OCI-LY3 (cell line): ENCODE measurements around the gene APOC1.

Experiments used
- H2AFZ ChIP-seq: fragments of 200-600, 300-600 bp; shearing (Covaris generic); 2 replicates; pipeline ENCODE4 v1.6.0; 2014; ENCODE audit warnings: antibody characterized with exemption, low read depth, low read length
- H3K27ac ChIP-seq: fragments of 200-600, 300-600 bp; sonication (generic); 2 replicates; pipeline ENCODE4 v1.5.1; 2014; ENCODE audit warnings: mild to moderate bottlenecking, low read length, moderate library complexity, mixed read lengths
- H3K27me3 ChIP-seq: fragments of 200-600, 300-600 bp; sonication (generic); 2 replicates; pipeline ENCODE4 v1.6.1; 2014; ENCODE audit warnings: low read depth, low read length, mixed read lengths
- H3K36me3 ChIP-seq: fragments of 200-600, 300-600 bp; sonication (generic); replicated peaks from 2 replicates; pipeline ENCODE3; 2014; ENCODE audit warnings: low read depth, low read length, mixed read lengths
- H3K4me1 ChIP-seq: fragments of 300-600, 200-600 bp; sonication (generic); 2 replicates; pipeline ENCODE4 v1.6.1; 2014; ENCODE audit warnings: low read length, mixed read lengths
- H3K4me2 ChIP-seq: fragments of 200-600, 300-600 bp; sonication (generic); 2 replicates; pipeline ENCODE4 v1.6.1; 2014; ENCODE audit warnings: low read length, mixed read lengths
- H3K4me3 ChIP-seq: fragments of 300-600, 200-600 bp; sonication (generic); 2 replicates; pipeline ENCODE4 v1.5.1; 2014; ENCODE audit warnings: antibody characterized with exemption, mild to moderate bottlenecking, low read length, moderate library complexity
- H3K79me2 ChIP-seq: fragments of 300-600, 200-600 bp; shearing (Covaris generic); 2 replicates; pipeline ENCODE4 v1.6.1; 2014; ENCODE audit warnings: mild to moderate bottlenecking, low read length, mixed read lengths
- H3K9ac ChIP-seq: fragments of 300-600, 200-600 bp; shearing (Covaris generic); 2 replicates; pipeline ENCODE4 v1.6.0; 2014; ENCODE audit warnings: mild to moderate bottlenecking, low read length, moderate library complexity
- H3K9me3 ChIP-seq: fragments of 200-600, 300-600 bp; shearing (Covaris generic); 2 replicates; pipeline ENCODE4 v1.6.1; 2014; ENCODE audit warnings: low read length, mixed read lengths; ENCODE audit not compliant: insufficient read depth
- H4K20me1 ChIP-seq: fragments of 200-600, 300-600 bp; sonication (generic); 2 replicates; pipeline ENCODE4 v1.6.1; 2016; ENCODE audit warnings: low read length, mixed read lengths; ENCODE audit not compliant: insufficient read depth
- CTCF ChIP-seq: fragments of 200-600, 300-600 bp; sonication (generic); IDR thresholded peaks from 2 replicates; pipeline ENCODE4 v1.5.1; 2014; ENCODE audit warnings: antibody characterized with exemption, low read length, low read depth
- EZH2phosphoT487 ChIP-seq: fragments of 200-600 bp; shearing (Covaris generic); IDR thresholded peaks from 2 replicates; pipeline ENCODE4 v1.6.1; 2018; ENCODE audit warnings: antibody characterized with exemption, mixed run types, low read depth

Gene APOC1

GRCh38 chr19:44955505-44956439, 41.4 kb downstream of the APOC1 start:
- Histone ChIP-seq H3K4me2 (peak overlapping the region; percentile 100), H3K27me3 (no peaks in the 10 kb centered on the region), H3K4me3 (peak overlapping the region; percentile 83), H4K20me1 (peaks cover 33% of the 10 kb centered on the region), H3K27ac (peak overlapping the region; percentile 60), H3K79me2 (peaks cover 68% of the 10 kb centered on the region), H3K36me3 (peaks cover 5% of the 10 kb centered on the region), H3K9ac (peak overlapping the region; percentile 95), H3K9me3 (no peaks in the 10 kb centered on the region), H3K4me1 (peaks cover 36% of the 10 kb centered on the region), H2AFZ (peak overlapping the region; percentile 40; the same call in 1 of the 2 replicates)
- TF ChIP-seq EZH2phosphoT487 (no peak), CTCF (no peak)

GRCh38 chr19:44957526-44957925, 43.1 kb downstream of the APOC1 start:
- H3K4me2 ChIP-seq: no peak overlapping the region
- peaks cover 51% of the 10 kb centered on the region for H3K4me1 ChIP-seq
- no peaks in the 10 kb centered on the region for H3K27me3 ChIP-seq
- no peak overlapping the region for H3K9ac ChIP-seq
- peaks cover 9% of the 10 kb centered on the region for H3K36me3 ChIP-seq
- H3K4me3 ChIP-seq: no peak overlapping the region
- no peak for TF ChIP-seq CTCF
- TF ChIP-seq EZH2phosphoT487: no peak
- H4K20me1 ChIP-seq: peaks cover 34% of the 10 kb centered on the region
- peaks cover 85% of the 10 kb centered on the region for H3K79me2 ChIP-seq
- H3K9me3 ChIP-seq: no peaks in the 10 kb centered on the region
- no peak overlapping the region for H3K27ac ChIP-seq
- H2AFZ ChIP-seq: no peak overlapping the region

GRCh38 chr19:44958090-44958489, 43.7 kb downstream of the APOC1 start:
- H3K9me3 ChIP-seq: no peaks in the 10 kb centered on the region
- peaks cover 51% of the 10 kb centered on the region for H3K4me1 ChIP-seq
- H3K4me3 ChIP-seq: no peak overlapping the region
- H4K20me1 ChIP-seq: peaks cover 34% of the 10 kb centered on the region
- no peak overlapping the region for H3K27ac ChIP-seq
- TF ChIP-seq EZH2phosphoT487 (no peak), CTCF (no peak)
- H3K4me2 ChIP-seq: no peak overlapping the region; the same call in 1 of the 2 replicates
- H3K9ac ChIP-seq: no peak overlapping the region
- H3K79me2 ChIP-seq: peaks cover 86% of the 10 kb centered on the region
- no peaks in the 10 kb centered on the region for H3K27me3 ChIP-seq
- H2AFZ ChIP-seq: no peak overlapping the region
- H3K36me3 ChIP-seq: peaks cover 10% of the 10 kb centered on the region

- Histone ChIP-seq H3K9me3 (no peaks in the 10 kb centered on the region), H2AFZ (no peak overlapping the region), H3K4me2 (no peak overlapping the region), H3K4me1 (peaks cover 45% of the 10 kb centered on the region), H3K27me3 (no peaks in the 10 kb centered on the region), H4K20me1 (peaks cover 34% of the 10 kb centered on the region), H3K36me3 (peaks cover 11% of the 10 kb centered on the region), H3K9ac (no peak overlapping the region), H3K27ac (0 out of 2 replicates have a peak overlapping the region, but pooled peaks have one; percentile 78), H3K4me3 (no peak overlapping the region), H3K79me2 (peaks cover 74% of the 10 kb centered on the region)
- TF ChIP-seq CTCF: no peak
- no peak for TF ChIP-seq EZH2phosphoT487
These were observed 45.3 kb downstream of the APOC1 start for GRCh38 chr19:44959691-44960090.
